C4-2B (cell line): ENCODE results near the gene PLA2G4B.

Source experiments
- ZFX ChIP-seq: fragments of 450-650 bp; IDR thresholded peaks from 2 replicates; pipeline ENCODE4 v1.6.1; 2017
- TF ChIP-seq, protein P1 (sequence below): fragments of 450-650 bp; conservative IDR thresholded peaks from 2 replicates; pipeline ENCODE4 v1.5.1; 2017; ENCODE audit warnings: mild to moderate bottlenecking

DNA sequence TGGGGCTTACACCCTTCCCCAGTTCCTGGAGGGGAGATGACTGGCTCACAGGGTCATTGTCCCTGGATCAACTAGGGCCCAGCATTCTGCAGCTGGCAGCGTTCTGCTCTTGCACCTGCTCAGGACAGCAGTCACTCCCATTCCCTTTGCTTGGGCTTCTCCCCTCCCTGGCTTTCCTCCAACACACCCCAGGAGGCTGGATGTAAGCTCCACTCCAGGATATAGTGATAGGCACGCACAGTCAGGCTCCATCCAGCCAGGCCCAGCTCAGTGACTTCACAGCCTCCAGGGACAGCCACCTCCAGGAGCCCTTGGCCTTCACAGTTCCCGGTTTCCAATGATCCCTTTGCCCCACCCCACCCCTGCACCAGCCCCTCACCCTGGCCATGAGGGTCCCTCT, 53.3 kb downstream of the PLA2G4B start:
- TF ChIP-seq, protein P1, sequence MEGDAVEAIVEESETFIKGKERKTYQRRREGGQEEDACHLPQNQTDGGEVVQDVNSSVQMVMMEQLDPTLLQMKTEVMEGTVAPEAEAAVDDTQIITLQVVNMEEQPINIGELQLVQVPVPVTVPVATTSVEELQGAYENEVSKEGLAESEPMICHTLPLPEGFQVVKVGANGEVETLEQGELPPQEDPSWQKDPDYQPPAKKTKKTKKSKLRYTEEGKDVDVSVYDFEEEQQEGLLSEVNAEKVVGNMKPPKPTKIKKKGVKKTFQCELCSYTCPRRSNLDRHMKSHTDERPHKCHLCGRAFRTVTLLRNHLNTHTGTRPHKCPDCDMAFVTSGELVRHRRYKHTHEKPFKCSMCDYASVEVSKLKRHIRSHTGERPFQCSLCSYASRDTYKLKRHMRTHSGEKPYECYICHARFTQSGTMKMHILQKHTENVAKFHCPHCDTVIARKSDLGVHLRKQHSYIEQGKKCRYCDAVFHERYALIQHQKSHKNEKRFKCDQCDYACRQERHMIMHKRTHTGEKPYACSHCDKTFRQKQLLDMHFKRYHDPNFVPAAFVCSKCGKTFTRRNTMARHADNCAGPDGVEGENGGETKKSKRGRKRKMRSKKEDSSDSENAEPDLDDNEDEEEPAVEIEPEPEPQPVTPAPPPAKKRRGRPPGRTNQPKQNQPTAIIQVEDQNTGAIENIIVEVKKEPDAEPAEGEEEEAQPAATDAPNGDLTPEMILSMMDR, result no peak
- no peak for TF ChIP-seq ZFX
